ENCODE measurements around the gene CST8.

Gene CST8

DNA sequence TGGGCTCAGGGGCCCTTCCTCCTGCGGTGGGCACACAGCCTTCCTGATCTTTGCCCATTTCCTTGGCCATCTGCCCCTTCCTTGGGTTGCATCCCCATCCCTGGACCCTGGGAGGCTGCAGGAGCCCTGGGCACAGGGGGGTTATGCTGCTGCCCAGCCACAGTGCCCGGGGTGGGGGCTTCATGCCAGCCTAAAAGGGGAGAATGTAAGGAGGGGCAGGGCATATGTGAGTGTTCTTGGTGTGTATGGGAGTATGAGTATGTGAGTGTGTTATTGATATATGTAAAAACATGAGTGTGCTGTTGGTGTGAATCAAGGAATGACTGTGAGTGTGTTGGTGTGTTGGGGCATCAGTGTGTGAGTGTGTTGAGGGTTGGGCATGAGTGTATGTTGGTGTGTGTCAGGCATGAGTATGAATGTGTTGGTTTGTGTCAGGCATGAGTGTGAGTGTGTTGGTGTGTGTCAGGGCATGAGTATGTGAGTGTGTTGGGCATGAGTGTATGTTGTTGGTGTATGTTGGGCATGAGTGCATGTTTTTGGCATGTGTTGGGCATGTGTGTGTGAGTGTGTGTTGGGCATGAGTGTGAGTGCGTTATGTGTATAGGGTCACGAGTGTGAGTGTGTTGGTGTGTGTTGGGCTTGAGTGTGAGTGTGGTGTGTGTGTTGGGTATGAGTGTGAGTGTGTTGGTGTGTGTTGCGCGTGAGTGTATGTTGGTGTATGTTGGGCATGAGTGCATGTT lies 14.7 kb upstream of the CST8 start:
- DNase-seq: no peak

DNA sequence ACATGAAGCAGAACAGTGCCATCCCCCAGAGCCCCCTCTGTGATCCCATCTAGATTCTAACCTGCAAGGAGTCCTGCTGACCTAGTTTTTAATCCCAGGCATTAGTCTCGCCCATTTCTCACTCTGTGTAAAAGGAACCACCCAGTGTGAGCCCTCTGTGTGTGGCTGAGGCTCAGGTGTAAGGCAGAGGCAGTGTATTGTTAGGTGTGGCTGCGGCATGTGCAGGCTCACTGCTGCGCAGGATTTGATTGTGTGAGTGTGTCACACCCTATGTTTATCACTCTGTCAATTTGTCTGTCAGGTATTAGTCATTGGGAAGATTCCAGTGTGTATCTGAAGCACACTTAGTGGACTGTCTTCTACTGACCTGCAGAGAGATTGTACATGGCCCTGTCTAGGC lies 13.7 kb upstream of the CST8 start:
- no peak for DNase-seq

DNA sequence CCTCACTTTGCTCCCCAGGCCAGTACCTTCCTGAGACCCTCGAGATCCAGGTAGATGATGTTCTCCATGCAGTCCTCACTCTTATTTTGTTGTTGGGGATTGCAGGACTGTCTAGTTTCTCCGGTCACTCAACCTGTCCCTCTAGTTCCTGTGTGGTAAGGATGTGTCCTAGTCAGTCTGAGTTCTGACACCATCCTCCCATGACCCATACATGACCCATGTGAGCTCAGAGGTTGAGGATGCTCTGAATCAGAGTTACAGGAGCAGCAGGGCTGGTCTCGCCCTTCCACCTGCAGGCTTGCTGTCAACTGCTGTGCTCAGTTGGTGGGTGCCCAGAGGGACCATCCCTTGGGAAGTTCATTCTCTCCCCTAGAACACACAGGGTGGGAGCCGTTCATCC lies 11.9 kb upstream of the CST8 start:
- DNase-seq: no peak

DNA sequence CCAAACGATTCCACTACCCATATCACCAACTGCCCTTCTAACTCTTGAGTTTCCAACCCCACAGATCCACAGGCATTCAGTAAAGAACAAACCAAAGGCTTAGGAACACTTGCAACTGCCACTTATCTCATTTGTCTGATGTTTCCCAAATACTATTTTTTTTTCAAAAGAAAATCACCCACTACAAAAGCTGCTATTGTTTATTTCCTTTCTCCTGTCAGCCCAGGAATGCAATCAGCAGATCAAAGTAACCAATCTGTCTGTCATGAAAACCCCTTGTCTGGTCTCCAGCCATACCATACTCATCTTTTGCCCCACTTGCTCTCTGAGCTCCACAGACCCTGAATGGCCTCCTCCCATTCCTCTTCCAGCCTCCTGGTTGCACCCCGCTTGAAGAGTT lies 8.8 kb upstream of the CST8 start:
- DNase-seq: no peak

DNA sequence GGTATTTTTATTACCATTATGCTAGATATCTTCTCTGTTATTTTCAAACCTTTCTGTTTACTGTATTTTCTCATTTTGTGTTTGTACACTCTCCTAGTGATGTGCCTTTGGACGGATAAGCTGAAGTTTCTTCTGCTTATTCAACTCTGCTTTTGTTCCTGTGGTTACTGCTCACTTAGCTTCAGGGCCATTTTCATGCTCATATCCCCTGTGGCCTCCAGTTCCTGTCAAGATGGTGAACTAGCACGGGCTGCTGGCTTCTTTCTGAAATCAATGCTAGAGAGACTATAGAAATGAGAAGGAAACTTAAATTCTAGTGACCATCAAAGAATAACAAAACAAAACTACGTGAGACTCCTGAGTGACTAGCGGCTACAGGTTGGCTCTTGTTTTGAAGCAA lies 6.8 kb upstream of the CST8 start:
- no peak for DNase-seq

DNA sequence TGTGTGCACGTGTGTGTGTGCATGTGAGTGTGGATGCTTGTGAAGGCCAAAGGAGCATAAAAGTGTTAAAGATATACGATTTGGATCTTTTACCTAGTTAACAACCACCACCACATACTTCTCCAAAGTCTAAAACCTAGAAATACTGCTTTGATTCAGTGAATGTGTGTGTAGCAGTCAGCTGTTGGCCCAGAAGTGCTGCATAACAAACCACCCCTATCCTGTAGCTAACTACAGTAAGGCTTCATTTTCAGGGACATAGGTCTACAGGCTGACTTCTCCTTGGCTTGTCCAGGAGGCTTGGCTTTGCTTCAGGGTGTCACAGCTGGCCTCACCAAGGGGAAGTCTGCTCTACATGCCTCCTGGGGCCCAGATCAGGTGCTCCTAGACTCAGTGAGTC lies 2.4 kb upstream of the CST8 start:
- DNase-seq: no peak

DNA sequence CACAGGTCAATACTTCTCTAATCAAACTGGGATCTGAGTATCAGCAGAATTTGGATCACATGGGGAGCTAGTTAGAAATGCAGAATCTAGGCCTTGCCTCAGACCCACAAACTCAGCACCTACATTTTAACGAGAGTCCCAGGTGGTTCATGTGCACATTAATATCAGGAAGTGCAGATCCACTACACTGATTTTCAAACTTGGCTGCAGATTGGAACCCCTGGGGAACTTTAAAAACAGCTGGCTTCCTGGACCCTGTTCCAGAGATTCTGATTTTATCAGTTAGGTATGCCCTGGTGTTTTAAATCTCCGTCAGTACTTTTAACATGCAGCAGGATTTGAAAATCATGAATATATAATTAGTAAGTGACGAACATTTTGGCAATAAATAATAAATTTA lies 1.9 kb upstream of the CST8 start:
- no peak for DNase-seq

DNA sequence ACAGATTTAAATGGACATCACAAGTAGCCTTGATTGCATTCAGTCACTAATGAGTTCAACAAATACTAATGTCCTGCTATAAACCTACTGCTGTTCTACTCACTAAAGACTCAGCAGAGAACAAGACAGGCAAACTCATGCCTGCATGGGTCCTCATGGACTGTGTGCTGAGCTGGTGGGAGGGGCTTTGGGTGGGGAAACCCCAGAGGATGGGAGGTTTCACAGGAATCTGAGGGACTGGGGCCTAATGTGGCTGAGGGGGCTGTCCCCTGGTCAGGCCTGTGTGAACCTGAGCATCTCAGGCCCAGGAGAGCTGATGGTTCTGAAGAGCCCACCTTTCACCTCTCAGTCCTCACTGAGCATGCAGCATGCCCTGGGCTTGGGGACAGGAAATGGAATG lies 1.4 kb downstream of the CST8 start:
- DNase-seq: no peak

DNA sequence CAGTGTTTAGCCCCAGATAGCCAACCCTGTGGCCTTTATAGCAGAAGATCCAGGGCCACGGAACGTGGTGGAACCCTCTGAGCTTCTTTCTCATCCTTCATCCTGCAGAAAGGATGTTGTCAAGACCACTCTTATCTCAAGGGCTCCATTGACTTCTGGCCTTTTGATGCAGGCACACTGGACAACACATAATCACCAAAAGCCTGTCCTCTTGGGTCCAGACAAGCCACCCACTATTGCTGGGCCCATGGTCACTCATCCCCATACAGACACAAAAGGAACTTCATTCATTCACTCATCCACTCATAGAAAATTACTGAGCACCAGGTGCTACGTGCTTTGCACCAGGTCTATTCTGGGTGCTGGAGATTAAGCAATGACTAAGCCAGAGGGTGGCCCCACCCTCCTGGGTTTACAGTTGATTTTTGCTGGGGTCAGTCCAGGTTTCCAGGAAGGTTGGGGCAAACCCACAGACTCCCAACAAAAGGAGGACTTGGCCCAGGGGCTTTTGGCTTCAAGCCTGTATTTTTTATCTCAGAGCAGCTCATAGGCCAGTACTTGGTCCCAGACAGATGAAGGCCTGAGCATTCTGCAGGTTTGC lies 2.4 kb downstream of the CST8 start:
- DNase-seq: no peak

DNA sequence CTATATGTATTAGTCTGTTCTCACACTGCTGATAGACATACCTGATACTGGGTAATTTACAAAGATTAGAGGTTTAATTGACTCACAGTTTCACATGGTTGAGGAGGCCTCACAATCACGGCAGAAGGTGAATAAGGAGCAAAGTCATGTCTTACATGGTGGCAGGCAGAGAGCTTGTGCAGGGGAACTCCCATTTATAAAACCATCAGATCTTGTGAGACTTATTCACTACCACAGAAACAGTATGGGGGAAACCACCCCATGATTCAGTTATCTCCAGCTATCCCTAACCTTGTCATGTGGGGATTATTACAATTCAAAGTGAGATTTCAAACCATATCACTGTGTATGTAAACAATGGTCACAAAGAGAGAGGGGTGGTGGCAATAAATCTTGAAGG lies 6.6 kb downstream of the CST8 start:
- DNase-seq: no peak

DNA sequence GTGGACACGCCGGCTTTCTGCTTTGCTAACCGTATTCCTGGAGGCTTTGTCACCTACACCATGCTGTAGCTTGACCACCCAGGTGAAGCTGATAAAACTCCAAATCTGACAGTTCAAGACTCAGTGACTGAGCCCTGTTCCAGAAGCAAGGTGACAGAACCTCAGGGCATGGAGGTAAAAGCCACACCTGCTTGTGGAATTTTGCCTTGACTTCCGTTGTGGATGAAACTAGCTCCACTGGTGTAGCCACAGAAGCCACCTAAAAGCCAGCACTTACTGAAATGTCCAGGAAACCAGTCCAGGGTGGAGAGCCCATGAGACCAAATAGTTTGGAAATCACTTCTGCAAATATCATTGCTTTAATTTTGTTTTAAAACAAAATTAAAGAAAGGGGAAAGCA lies 11.0 kb downstream of the CST8 start:
- no peak for DNase-seq

DNA sequence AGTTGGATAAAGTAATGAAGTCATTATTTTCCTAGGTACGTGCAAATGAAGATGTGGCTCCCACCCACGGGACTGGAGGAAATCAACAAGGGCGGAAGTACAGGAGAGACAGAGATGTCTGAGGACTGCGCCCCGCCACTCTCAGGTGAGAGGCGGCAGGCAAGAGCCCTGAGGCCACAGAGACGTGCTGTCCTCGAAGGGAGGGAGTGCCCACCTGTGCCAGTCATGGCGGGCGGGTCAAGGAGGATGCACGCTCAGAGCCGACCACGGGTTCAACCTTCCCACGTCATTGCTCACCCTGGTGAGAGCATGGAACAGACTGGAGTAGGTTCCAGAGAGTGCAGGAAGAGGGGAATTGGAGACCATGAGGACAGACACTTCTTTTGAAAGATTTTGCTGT lies 12.7 kb downstream of the CST8 start:
- no peak for DNase-seq

DNA sequence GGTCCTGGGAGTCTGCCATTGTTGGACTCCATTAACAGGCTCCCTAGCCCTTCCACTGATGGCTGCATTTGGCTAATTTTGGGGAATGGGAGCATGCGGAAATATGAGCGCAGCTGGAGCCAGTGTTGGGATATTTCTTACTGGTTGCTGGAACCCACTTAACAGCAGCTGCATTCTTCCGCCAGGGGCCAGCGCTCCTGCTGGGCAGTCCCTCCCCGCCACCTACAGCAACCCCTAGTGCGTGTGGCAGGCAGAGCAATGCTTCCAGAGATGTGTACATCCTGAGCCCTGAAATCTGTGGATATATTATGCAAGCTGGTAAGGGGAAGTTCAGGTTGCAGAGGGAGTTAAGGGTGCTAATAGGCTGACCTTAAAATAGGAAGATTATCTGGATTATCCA lies 16.4 kb downstream of the CST8 start:
- DNase-seq: no peak

DNA sequence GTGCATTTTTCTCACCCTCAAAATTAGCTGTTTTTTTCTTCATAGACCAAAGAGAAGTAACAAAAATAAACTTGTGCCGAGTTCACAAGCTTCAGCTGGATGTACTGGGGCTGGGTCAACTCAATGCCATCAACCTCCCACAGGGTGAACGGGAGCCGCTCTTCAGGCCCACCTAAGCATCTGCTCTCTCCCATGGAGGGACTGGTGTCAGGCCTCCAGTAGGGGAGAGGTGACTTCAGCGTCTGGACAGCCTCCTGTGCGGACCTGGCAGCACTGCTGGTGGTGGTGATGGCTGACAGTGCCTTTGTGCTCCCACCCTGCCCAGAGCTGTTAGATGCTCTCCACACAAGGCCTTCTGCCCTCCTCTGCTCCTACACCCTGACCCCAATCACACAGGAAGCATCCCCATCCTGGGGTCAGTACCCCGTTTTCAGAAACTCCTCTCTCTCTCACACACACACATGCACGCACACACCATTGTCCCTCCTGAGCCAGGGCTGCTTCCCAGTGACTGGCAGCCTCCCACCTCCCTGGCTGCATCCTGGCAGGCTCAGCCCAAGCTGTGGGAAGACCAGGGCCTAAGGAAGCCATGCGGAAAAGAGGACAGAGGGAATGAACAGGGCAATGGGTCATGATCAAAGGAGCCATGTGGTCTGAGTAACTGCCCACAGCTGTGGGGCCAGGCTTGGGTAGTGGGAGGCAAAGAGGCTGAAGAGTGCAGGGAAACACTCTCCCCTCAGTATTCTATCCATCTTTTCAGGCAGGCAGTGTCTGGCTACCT lies 17.7 kb downstream of the CST8 start:
- DNase-seq: no peak

DNA sequence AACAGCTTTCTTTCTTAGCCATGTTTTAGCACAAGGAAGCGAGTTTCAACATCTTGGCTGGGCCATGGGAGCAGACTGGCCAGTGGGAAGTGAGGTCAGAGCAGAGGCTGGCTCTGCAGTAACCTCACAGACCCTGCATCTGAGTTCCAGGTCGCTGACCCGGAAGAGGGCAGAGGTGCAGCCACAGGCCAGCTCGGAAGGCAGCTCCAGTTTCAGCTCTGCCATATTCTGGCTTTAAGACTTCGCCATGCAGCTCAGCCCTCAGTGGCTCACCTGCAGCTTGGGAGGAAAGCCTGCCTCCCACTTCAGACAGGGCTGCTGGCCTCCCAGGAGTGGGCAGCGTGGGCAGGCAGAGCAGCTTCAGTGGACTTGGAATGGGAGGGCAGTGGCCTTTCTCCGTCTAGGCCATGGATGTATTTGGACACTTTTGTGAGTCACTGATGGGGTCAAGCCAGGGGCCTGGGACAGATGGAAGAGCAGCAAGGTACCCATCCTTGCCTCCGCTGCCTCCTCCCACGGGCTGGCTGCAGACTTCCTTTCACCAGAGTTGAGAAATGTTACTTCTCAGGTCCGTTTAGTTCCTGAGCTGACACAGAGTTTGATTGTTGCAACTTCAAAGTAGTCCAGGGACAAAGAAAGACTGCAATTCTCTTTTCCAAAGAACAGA lies 18.5 kb downstream of the CST8 start:
- DNase-seq: no peak

DNA sequence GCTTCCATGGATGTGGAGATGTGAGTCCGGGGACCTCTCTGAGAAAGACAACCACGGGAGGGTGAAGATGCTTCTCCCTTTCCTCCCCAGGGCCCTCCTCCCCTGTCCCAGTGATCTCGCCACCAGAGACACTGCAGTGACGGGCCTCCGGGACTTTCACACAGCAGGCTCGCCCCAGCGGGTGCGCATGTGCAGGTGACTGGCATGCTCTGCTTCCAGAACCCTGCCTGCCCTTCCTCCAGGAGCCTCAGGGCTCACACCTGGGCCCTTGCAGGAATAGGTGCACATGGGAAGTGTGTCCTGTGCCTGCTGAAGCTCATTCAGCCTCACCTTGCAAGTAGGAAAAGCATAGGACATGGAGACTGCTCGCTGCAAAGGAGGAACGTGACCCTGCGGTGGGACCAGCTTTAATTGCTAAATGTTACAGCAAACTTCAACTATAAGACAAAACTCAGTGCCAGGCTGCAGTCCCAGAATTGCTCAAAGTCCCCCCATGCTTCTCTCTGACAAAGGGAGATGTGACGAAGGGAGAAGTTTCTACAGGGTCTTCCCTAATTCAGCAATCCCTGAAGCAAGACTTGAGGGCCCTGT lies 19.2 kb downstream of the CST8 start:
- no peak for DNase-seq

DNA sequence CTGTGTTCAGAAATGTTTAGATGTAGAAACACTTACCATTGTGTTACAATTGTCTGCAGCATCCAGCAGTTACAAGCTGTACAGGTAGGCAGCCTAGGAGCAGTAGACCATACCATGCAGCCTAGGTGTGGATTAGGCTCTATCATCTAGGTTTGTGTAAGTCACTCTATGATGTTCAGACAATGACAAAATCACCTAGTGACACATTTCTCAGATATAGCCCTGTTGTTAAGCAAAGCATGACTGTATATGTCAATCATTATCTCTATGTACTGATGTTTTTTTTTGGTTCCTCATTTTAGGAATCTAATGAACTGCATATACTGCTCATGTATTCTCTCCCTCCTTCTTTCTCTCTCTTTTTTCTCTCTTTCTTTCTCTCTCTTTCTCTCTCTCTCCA lies 22.2 kb downstream of the CST8 start:
- DNase-seq: no peak

DNA sequence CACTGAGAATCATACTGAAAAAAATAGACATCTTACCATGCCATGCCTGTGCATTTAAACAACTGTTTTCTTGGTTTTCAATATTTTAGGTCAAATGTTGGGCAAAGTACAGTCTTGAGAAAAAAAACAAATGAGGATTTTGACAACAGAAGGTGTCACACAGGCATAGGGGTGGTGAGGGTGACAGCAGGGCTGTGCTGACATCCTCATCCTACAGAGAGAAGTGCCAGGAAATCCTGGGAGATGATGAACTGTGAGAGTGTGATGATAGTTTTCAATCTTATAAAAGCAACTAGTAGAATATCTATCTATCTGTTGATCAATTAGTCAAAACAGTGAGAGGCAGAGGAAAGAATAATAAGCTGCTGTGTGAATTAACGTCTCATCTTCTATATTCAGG lies 23.9 kb downstream of the CST8 start:
- DNase-seq: no peak

DNA sequence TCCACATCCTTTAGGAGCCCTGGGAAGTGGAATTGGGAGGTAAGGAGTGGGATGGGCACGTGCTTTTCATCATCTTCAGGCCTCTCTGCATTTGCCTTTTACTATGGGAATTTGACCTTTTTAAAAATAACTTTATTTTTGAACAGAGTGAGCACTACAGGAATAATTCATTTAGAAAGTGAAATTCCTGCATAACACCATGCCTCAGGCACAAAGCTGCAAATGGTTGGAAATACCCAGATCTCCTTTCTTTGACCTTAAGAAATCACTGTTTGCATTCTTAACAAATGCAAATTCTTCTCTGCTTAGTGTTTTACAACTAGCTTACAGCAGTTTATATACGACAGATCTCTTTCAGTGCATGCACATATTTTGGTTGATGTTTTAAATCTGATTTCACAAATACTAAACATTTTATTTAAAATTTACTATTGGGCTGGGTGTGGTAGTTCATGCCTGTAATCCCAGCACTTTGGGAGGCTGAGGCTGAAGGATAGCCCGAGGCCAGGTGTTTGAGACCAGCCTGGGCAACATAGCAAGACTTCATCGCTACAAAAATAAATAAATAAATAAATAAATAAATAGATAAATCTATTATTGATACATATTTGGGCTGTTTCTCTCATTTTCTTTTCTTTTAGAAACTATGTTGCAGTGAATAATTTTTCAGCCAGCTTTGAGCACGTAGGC lies 24.5 kb downstream of the CST8 start:
- no peak for DNase-seq

DNA sequence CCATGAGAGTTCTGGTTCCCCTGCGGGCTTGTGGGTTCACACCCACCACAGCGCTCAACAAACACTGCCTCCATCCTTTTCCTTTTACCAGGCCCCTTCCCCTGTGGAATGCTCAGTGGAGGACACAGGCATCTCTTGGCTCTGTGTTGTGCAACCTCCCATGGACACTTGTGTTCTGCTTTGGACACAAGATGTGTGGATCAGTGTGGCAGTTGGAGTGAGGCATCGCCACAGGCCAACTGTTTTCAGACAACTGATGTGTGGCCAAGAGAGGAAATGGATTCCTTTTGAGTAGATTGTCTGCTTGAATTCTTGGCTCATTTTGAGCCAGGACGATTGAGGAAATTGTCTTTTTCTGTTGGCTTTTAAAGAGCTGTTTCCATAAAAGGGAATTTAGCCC lies 26.8 kb downstream of the CST8 start:
- no peak for DNase-seq

DNA sequence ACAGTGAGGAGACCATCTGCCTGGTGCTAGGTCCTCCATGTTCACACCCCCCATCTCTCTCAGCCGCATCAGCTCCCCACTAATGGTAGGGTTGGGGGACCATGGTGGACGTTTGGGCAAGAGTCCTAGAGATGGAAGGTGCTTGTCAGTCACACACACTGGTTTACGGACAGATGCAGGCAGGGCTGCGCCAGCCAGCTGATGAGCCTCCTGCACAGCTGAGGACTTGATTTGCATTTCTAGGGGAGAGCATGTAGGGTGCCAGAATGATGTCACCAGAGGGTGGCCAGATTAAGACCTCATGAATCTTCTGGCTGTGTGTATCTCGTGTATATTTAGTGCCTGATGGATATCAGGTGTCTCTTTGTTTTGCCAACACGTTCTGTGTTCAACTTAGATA lies 28.6 kb downstream of the CST8 start:
- DNase-seq: no peak

DNA sequence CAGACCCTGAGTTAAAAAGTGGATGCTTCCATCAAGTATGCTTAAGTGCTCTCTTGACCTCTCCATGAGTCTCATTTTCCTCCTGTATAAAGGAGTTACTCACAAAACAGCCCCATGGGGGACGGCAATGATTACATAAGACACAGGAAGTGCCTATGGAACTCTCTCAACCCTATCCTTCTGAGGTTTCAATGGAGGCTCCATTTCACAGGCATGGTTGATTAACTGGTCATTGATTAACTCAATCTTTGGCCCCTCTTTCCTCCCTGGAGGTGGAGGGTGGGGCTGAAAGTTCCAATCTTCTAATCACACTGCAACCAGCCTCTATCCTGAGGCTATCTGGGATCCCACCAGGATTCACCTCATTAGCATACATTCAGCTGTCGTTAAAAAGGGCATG lies 29.3 kb downstream of the CST8 start:
- DNase-seq: no peak

DNA sequence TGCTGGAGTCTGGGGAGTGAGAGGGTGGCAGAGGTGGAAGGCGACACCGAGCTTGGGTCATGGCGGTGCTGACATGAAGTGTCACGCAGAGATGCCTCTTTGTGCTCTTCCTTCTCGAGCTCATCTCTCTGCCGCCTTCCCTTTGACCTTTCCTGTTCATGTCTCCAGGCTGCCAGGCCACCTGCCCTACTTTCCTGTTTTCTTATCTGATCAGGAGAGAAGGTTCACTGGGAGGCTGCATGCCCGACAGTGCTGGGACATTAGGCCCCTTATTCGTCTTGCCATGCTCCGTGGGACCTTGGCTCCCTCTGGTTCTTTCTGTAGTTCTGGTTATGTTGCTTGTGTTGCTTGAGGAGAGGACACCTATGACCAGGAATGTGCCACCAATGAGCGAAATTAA lies 33.2 kb downstream of the CST8 start:
- DNase-seq: no peak
